ENCODE measurements around the gene PTF1A. TPM values are rescaled to one million over a fixed set of nuclear protein-coding genes. Genes with fewer than 3 reads are reported as not detected.

Gene PTF1A
- not detected in 2 replicates for total RNA-seq

GRCh38 chr10:23191764-23192711, at the start of gene PTF1A:
Gene PTF1A, plus strand, starts transcription at chr10:23192312. Its CDS starts 219 bp downstream, at chr10:23192531.

Other genes with a start within 250 kb of the PTF1A start
- 20.3 and 29.8 TPM in 2 replicates for gene MSRB2, start 96.7 kb upstream of the PTF1A start, total RNA-seq
- gene C10orf67, start 152.5 kb downstream of the PTF1A start, total RNA-seq: not detected in 2 replicates
- gene OTUD1, start 246.8 kb downstream of the PTF1A start, total RNA-seq: 4.8 and 7.2 TPM in 2 replicates

All from pericardium fibroblast (primary cell).